HS-27A (cell line): ENCODE results near the gene ANKS6.

Experiments used
- DNase-seq: peaks from one replicate; pipeline ENCODE4 v3.0.0-alpha.2; 2012; ENCODE audit warnings: low read depth, missing footprints

ANKS6 gene

GRCh38 chr9:98815391-98815951 is 19.1 kb upstream of the ANKS6 start:
- DNase-seq: no peak

GRCh38 chr9:98811051-98811650 is 14.8 kb upstream of the ANKS6 start:
- DNase-seq: peak; percentile 19

DNA sequence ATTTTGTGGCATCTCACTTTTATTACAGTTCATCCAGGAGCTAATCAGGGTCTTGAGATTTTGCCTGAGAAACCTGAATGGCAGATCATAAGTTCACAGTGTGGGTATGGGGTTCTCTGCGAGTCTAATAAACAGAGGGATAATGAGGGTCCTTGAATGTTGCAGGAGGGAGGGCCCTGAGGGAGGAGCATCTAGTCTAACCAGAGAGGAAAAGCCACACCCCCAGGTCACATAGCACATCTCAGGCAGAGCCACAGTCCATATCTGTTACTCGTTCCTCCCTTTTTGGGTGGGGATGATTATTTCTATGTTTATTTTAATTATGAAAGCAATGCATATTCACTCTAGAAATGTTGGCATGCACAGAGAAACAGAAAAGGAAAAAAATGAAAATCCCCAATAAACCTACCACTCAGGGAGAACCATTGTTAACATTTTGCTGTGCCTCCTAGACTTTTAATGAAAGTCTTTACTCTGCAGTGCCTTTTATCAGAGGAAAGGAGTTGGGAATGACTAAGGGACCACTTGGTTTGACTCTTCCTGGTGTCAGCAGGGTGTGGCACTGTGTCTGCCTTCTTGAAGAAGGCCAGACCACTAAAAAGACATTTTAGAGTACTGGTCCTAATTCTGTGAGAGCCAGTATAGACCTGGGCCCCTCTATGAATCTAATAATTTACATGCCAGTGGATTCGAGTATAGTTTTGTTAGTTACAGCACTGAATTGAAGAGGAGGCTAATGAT is 13.9 kb upstream of the ANKS6 start:
- DNase-seq: no peak

DNA sequence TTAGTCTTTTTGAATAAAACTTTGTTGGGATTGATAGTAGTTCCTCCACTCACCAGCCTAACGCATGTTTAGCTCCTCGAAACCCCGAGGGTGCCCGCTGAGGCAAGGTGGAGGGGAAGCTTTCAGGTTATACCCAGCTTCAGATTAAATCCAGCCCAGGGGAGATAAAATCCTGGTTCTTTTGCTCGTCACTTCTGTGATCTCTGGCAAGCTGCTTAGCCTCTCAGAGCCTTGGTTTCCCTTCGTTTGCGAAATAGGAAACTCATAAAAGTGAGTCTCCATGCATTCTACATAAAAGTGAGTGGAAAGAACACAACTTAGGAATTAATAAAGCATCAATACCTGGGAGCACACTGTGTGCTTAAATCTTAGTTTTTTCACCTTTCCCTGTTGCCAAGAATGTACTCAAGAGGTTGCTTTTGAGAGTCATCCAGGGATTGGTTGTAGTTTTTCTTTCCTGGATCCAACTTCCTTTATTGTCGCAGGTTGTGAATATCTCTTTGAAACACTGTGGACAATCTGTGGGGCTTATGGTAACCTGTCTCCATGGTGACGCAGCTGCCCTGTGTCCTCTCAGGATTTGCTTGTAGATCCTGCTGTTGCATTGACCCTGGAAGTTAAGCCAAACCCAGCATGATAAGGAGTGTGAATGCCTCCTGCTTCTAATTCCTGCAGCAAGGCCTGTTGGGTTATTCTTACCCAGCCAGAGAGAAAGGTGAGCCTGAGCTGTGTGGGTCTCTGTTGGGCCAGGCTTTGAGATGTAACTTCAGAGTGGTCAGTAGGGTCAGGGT is 13.2 kb upstream of the ANKS6 start:
- no peak for DNase-seq

GRCh38 chr9:98808875-98809274 is 12.5 kb upstream of the ANKS6 start:
- no peak for DNase-seq

- DNase-seq: no peak
These were observed 12.1 kb upstream of the ANKS6 start for GRCh38 chr9:98808411-98808815.

DNA sequence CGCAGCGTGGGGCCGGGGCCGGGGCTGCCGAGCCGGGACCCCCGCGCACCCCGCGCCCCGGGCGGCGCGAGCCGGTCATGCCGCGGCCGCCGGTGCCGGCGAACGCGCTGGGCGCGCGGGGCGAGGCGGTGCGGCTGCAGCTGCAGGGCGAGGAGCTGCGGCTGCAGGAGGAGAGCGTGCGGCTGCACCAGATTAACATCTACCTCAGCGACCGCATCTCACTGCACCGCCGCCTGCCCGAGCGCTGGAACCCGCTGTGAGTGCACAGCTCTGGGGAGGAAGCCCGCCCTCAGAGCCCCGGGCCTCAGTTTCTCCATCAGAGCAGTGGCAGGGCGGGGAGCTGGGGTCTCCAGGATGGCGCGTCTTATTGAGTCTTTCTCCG is 11.4 kb upstream of the ANKS6 start:
- no peak for DNase-seq

DNA sequence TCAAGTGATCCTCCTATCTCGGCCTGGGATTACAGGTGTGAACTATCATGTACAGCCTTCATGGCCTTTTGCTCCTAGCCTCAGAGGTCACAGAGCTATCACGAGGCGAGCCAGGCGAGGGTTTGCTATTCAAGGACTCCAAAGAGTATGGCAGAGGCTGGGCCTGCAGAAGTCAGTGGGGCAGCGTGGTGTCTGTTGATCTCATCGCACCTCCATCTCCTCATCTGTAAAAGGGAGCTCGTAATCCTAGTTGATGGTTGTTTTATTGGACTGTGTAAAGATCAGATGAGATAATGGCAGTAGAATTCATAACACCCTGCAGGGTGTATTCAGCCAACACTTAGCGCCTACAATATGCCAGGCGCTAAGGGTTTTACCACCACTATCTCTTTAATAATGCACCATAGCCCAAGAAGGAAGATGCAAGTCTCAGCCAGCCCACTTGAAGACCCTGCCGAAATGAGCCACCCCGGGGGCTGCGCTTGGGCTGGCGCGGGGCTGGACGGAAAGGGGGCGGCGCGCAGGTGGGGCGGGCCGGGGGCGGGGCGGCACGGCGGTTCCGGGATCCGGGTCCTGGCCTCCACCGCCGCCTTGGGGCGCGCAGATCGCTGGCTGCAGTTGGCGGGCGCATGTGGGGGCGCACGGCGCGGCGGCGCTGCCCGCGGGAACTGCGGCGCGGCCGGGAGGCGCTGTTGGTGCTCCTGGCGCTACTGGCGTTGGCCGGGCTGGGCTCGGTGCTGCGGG is 10.9 kb upstream of the ANKS6 start, which contains the start of gene GALNT12:
Gene GALNT12 (plus strand): TSS at position 601 of the 744 bp plus-strand sequence. CDS start 29 bp downstream, at position 630.
- no peak for DNase-seq

DNA sequence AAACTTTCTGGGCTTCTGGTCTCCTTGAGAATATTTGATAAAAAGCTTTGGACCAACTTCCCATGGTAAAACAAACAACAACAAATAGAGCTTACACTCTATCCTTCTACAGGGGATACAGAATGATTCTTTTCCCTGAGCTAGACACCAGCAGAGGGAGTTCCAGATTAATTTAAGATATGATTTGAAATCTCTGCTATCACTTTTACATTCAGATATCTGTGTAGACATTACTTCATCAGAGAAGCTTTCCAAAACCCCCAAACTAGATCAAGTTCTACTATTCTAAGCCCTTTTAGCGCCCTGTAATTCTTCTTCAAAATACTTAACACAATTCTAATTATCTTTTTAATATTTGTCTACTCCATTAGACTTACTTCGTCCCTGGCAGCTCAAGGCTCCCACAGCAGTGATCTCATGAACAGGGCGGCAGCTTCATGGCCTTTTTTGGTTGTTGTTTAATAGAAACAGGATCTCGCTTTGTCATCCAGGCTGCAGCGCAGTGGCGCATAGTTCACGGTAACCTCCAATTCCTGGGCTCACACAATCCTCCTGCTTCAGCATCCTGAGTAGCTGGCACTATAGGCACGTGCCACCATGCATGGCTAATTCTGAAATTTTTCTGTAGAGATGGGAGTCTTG is 10.2 kb upstream of the ANKS6 start:
- no peak for DNase-seq

- DNase-seq: no peak
These were observed 9.3 kb upstream of the ANKS6 start for GRCh38 chr9:98805506-98806272.

- no peak for DNase-seq
These were observed 7.7 kb upstream of the ANKS6 start for GRCh38 chr9:98804083-98804482.

- no peak for DNase-seq
These were observed 5.6 kb upstream of the ANKS6 start for GRCh38 chr9:98801969-98802371.

GRCh38 chr9:98801561-98801960 is 5.2 kb upstream of the ANKS6 start:
- DNase-seq: no peak

DNA sequence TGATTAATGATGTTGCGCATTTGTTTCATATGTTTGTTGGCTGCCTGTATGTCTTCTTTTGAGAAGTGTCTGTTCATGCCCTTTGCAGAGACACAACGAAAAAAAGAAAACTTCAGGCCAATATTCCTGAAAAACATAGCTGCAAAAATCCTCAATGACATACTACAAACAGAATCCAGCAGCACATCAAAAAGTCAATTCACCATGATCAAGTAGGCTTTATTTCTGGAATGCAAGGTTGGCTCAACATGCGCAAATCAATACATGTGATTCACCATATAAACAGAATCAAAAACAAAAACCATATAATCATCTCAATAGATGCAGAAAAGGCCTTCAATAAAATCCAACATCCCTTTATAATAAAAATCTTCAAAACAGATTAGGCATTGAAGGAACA is 1.9 kb upstream of the ANKS6 start:
- no peak for DNase-seq

GRCh38 chr9:98797491-98797890 is 1.1 kb upstream of the ANKS6 start:
- no peak for DNase-seq

- DNase-seq: no peak
These were observed 388 bp downstream of the ANKS6 start for GRCh38 chr9:98795970-98796363.

- no peak for DNase-seq
These were observed 930 bp downstream of the ANKS6 start for GRCh38 chr9:98795295-98795955.

DNA sequence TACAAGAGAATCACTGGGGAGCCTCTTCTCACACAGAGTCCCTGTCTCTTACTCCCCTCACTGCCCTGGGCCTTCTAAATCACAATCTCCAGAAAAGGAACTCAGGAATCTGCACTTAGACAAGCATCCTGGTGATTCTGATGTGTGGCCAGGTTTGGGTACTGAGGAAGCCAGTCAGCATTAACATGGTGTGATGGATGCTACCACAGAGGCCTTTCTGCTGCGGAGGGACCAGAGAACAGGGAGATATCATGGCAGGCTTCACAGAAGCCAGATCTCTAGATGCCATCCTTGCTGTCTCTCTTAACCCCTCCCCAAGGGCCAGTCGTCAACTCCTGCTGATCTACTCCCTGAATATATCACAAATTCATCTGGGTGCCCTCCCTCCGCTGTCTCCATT is 1.6 kb downstream of the ANKS6 start:
- DNase-seq: no peak

DNA sequence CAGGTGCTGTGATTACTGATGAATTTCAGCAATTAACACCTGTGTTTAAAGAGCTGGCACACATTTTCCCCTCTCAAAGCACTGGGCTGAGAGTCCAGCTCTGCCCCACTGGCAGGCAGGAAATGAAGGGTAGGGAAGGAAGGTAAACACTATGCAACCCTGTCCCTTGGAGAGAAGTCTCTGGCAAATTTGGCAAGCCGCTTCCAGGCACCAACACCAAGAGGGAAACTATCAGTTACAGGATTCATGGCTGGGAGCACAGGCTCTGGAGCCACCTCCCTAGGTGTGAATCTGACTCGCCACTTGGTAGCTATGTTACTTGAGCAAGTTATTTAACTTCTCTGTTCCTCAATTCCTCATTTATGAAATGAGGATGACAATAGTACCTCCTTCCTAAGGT is 3.3 kb downstream of the ANKS6 start:
- no peak for DNase-seq
